GM23248 (cell line): ENCODE results near the gene PRPF31.

Experiments used
- EZH2 ChIP-seq: fragments of 200-600 bp; sonication (generic); IDR thresholded peaks from 2 replicates; pipeline ENCODE4 v1.6.1; 2018; ENCODE audit warnings: antibody characterized with exemption, mild to moderate bottlenecking; ENCODE audit not compliant: insufficient read depth, poor library complexity, severe bottlenecking
- EZH2phosphoT487 ChIP-seq: fragments of 200-600 bp; sonication (generic); IDR thresholded peaks from 2 replicates; pipeline ENCODE4 v1.6.1; 2018; ENCODE audit warnings: antibody characterized with exemption, moderate library complexity, mild to moderate bottlenecking, low read depth; ENCODE audit not compliant: insufficient read depth

DNA sequence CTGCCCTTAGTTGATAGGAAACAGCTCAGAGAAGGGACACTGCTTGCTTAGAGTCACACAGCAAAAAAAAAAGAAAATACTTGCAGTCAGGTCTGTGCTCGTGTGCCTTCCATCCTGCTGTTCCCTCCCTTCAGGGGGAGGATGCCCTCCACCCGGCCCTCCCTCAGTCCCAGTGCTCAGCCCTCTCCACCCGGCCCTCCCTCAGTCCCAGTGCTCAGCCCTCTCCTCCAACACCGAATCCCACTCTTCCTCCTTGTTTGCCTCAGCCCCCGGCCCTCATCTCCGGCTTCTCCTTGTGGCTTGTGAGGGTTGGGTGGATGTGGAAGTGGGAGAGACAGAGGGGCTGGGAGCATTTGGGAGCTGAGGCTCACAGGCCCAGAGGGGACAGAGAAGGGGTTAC is 5.9 kb upstream of the PRPF31 start:
- no peak for TF ChIP-seq EZH2
- no peak for TF ChIP-seq EZH2phosphoT487
